H7 (cell line): ENCODE measurements around the gene DOCK4. TPM values are rescaled to one million over a fixed set of nuclear protein-coding genes. Genes with fewer than 3 reads are reported as not detected.
"Not testable (repeated sequence)": the region's sequence is repeated elsewhere in the genome, so short reads cannot be mapped to it uniquely, and the experiment has no call there.

Experiments used
- DNase-seq: peaks from one replicate; pipeline ENCODE4 v3.0.0; 2012
- H3K27me3 ChIP-seq: 2 replicates; pipeline ENCODE4 v1.6.0; 2011; ENCODE audit warnings: mild to moderate bottlenecking, low read length; ENCODE audit not compliant: control insufficient read depth, insufficient read depth
- H3K36me3 ChIP-seq: replicated peaks from 2 replicates; pipeline ENCODE4 v1.5.1; 2011; ENCODE audit warnings: low read length; ENCODE audit not compliant: control insufficient read depth, insufficient read depth
- H3K4me3 ChIP-seq: 2 replicates; pipeline ENCODE4 v1.5.1; 2011; ENCODE audit warnings: low read depth, mild to moderate bottlenecking, control low read depth, low read length, moderate library complexity; ENCODE audit not compliant: insufficient read depth
- total RNA-seq: library from RNA; depleted of rRNA; stranded (reverse); fragments of >200 nt; shearing (Covaris generic); gene quantifications from 2 replicates; pipeline ENCODE4 v1.2.3, GENCODE V29; 2014

DOCK4 gene
- total RNA-seq, 1 experiment from 2014 or later, result 16.1 TPM

GRCh38 chr7:112130729-112131410, 75.3 kb downstream of the DOCK4 start:
- no peak for DNase-seq
- H3K4me3 ChIP-seq, result no peak overlapping the region
- no peaks in the 10 kb centered on the region for H3K27me3 ChIP-seq
- no peaks in the 10 kb centered on the region for H3K36me3 ChIP-seq

- Histone ChIP-seq H3K4me3 (no peak overlapping the region), H3K27me3 (no peaks in the 10 kb centered on the region), H3K36me3 (no peaks in the 10 kb centered on the region)
- no peak for DNase-seq
These were observed 76.4 kb downstream of the DOCK4 start for GRCh38 chr7:112129655-112130323.

- H3K27me3 ChIP-seq, DNase-seq, H3K36me3 ChIP-seq, H3K4me3 ChIP-seq: not testable (repeated sequence)
These were observed 77.5 kb downstream of the DOCK4 start for GRCh38 chr7:112128461-112129425.

GRCh38 chr7:112128041-112128440, 78.2 kb downstream of the DOCK4 start:
- H3K27me3 ChIP-seq, H3K4me3 ChIP-seq, H3K36me3 ChIP-seq, DNase-seq: not testable (repeated sequence)

- H3K4me3 ChIP-seq, result no peak overlapping the region
- no peaks in the 10 kb centered on the region for H3K36me3 ChIP-seq
- DNase-seq, result no peak
- no peaks in the 10 kb centered on the region for H3K27me3 ChIP-seq
These were observed 80.9 kb downstream of the DOCK4 start for GRCh38 chr7:112125250-112125649.

GRCh38 chr7:112124061-112124766, 82.0 kb downstream of the DOCK4 start:
- Histone ChIP-seq H3K27me3 (no peaks in the 10 kb centered on the region), H3K36me3 (no peaks in the 10 kb centered on the region), H3K4me3 (no peak overlapping the region)
- DNase-seq, result no peak

- H3K27me3 ChIP-seq, result no peaks in the 10 kb centered on the region
- DNase-seq, result no peak
- H3K36me3 ChIP-seq, result no peaks in the 10 kb centered on the region
- no peak overlapping the region for H3K4me3 ChIP-seq
These were observed 83.4 kb downstream of the DOCK4 start for GRCh38 chr7:112122798-112123197.

- Histone ChIP-seq H3K4me3 (no peak overlapping the region), H3K27me3 (no peaks in the 10 kb centered on the region), H3K36me3 (no peaks in the 10 kb centered on the region)
- DNase-seq, result no peak
These were observed 84.1 kb downstream of the DOCK4 start for GRCh38 chr7:112122144-112122543.

GRCh38 chr7:112121318-112121717, 84.9 kb downstream of the DOCK4 start:
- H3K27me3 ChIP-seq, result no peaks in the 10 kb centered on the region
- DNase-seq, result no peak
- no peak overlapping the region for H3K4me3 ChIP-seq
- no peaks in the 10 kb centered on the region for H3K36me3 ChIP-seq

GRCh38 chr7:112120696-112121217, 85.4 kb downstream of the DOCK4 start:
- H3K36me3 ChIP-seq, result no peaks in the 10 kb centered on the region
- no peak overlapping the region for H3K4me3 ChIP-seq
- DNase-seq, result no peak
- H3K27me3 ChIP-seq, result no peaks in the 10 kb centered on the region

GRCh38 chr7:112118581-112119566, 87.3 kb downstream of the DOCK4 start:
- H3K27me3 ChIP-seq, result no peaks in the 10 kb centered on the region
- H3K4me3 ChIP-seq, result no peak overlapping the region
- no peak for DNase-seq
- H3K36me3 ChIP-seq, result no peaks in the 10 kb centered on the region

- Histone ChIP-seq H3K4me3 (no peak overlapping the region), H3K27me3 (no peaks in the 10 kb centered on the region), H3K36me3 (no peaks in the 10 kb centered on the region)
- DNase-seq, result no peak
These were observed 89.3 kb downstream of the DOCK4 start for GRCh38 chr7:112116894-112117293.

GRCh38 chr7:112116358-112116757, 89.8 kb downstream of the DOCK4 start:
- Histone ChIP-seq H3K27me3 (no peaks in the 10 kb centered on the region), H3K4me3 (no peak overlapping the region), H3K36me3 (no peaks in the 10 kb centered on the region)
- DNase-seq, result no peak
